ENCODE results near the gene AMZ2.
"Not testable (repeated sequence)": the region's sequence is repeated elsewhere in the genome, so short reads cannot be mapped to it uniquely, and the experiment has no call there.

The AMZ2 gene

GRCh38 chr17:68247445-68248198, at the start of gene AMZ2:
AMZ2 (plus strand) TSS chr17:68248043; CDS start chr17:68250188, 2,145 bp downstream.
- DNase-seq (ENCODE audit: low read depth, low spot score): peak; percentile 98

- DNase-seq (ENCODE audit: low read depth, low spot score): peak; percentile 39
Measured at GRCh38 chr17:68198931-68199836, 48.7 kb upstream of the AMZ2 start.

GRCh38 chr17:68199837-68200688, 47.8 kb upstream of the AMZ2 start:
- no peak for DNase-seq (ENCODE audit: low read depth, low spot score)

GRCh38 chr17:68200689-68201417, 47.0 kb upstream of the AMZ2 start:
- DNase-seq (ENCODE audit: low read depth, low spot score): peak; percentile 86

- DNase-seq (ENCODE audit: low read depth, low spot score): not testable (repeated sequence)
Measured at GRCh38 chr17:68201418-68201771, 46.4 kb upstream of the AMZ2 start.

- DNase-seq (ENCODE audit: low read depth, low spot score): not testable (repeated sequence)
Measured at GRCh38 chr17:68202321-68202720, 45.5 kb upstream of the AMZ2 start.

- DNase-seq (ENCODE audit: low read depth, low spot score): no peak
Measured at GRCh38 chr17:68204736-68205135, 43.1 kb upstream of the AMZ2 start.

GRCh38 chr17:68205251-68205807, 42.5 kb upstream of the AMZ2 start:
- DNase-seq (ENCODE audit: low read depth, low spot score): peak; percentile 95

GRCh38 chr17:68205808-68206720, 41.8 kb upstream of the AMZ2 start:
- DNase-seq (ENCODE audit: low read depth, low spot score): peak; percentile 59

GRCh38 chr17:68207651-68208253, 40.1 kb upstream of the AMZ2 start:
- DNase-seq (ENCODE audit: low read depth, low spot score): no peak

- not testable (repeated sequence) for DNase-seq (ENCODE audit: low read depth, low spot score)
Measured at GRCh38 chr17:68208651-68209050, 39.2 kb upstream of the AMZ2 start.

- DNase-seq (ENCODE audit: low read depth, low spot score): not testable (repeated sequence)
Measured at GRCh38 chr17:68209191-68209900, 38.5 kb upstream of the AMZ2 start.

GRCh38 chr17:68210570-68211315, 37.1 kb upstream of the AMZ2 start:
- DNase-seq (ENCODE audit: low read depth, low spot score): no peak

GRCh38 chr17:68213428-68214411, 34.1 kb upstream of the AMZ2 start:
- not testable (repeated sequence) for DNase-seq (ENCODE audit: low read depth, low spot score)

- not testable (repeated sequence) for DNase-seq (ENCODE audit: low read depth, low spot score)
Measured at GRCh38 chr17:68215453-68215852, 32.4 kb upstream of the AMZ2 start.

GRCh38 chr17:68219429-68219828, 28.4 kb upstream of the AMZ2 start:
- DNase-seq (ENCODE audit: low read depth, low spot score): not testable (repeated sequence)

- not testable (repeated sequence) for DNase-seq (ENCODE audit: low read depth, low spot score)
Measured at GRCh38 chr17:68220186-68220585, 27.7 kb upstream of the AMZ2 start.
